K562 (cell line): ENCODE data around the gene BANP. TPM values are rescaled to one million over a fixed set of nuclear protein-coding genes. Genes with fewer than 3 reads are reported as not detected.

Experiments used
- HDAC3 ChIP-seq: fragments of 450-650 bp; IDR thresholded peaks from 2 replicates; pipeline ENCODE4 v1.6.1; 2018; ENCODE audit warnings: borderline replicate concordance, mild to moderate bottlenecking, moderate library complexity; ENCODE audit not compliant: partially characterized antibody
- MAZ ChIP-seq, 2 experiments: fragments of 450-650 bp in 1 of 2; sonication (generic) in 1 of 2; formaldehyde crosslinking; IDR thresholded peaks in 1 of 2; conservative IDR thresholded peaks in 1 of 2; 2 replicates each; pipeline versions ENCODE4 v1.4.0 to v1.5.0; 2020; ENCODE audit warnings: mild to moderate bottlenecking in 1 of 2, missing genetic modification reagents in 1 of 2
- PATZ1 ChIP-seq: fragments of 250-450 bp; sonication (Bioruptor Pico); IDR thresholded peaks from 2 replicates; pipeline ENCODE4 v1.5.0; 2020; ENCODE audit warnings: mild to moderate bottlenecking, borderline replicate concordance
- PBX2 ChIP-seq, 2 experiments: IDR thresholded peaks in 1 of 2; conservative IDR thresholded peaks in 1 of 2; 2 replicates each; pipeline ENCODE4 v1.6.1; 2016; ENCODE audit warnings: low read depth in 2 of 2, mild to moderate bottlenecking in 1 of 2, missing compliant biosample characterization in 1 of 2, missing genetic modification characterization in 1 of 2, moderate library complexity in 1 of 2
- PHF8 ChIP-seq: fragments of 200-600 bp; sonication (generic); IDR thresholded peaks from 2 replicates; pipeline ENCODE4 v1.6.1; 2012; ENCODE audit warnings: mixed run types, mild to moderate bottlenecking, inconsistent platforms, low read length, moderate library complexity, borderline replicate concordance
- ZFP1 ChIP-seq: fragments of 450-650 bp; formaldehyde crosslinking; IDR thresholded peaks from 2 replicates; pipeline ENCODE4 v1.4.0; 2020; ENCODE audit warnings: mild to moderate bottlenecking, mixed read lengths
- ZNF12 ChIP-seq: sonication (generic); formaldehyde crosslinking; IDR thresholded peaks from 2 replicates; pipeline ENCODE4 v1.4.0; 2020; ENCODE audit warnings: mild to moderate bottlenecking, missing genetic modification reagents
- ZNF253 ChIP-seq: fragments of 250-450 bp; sonication (Bioruptor Pico); conservative IDR thresholded peaks from 2 replicates; pipeline ENCODE4 v1.6.1; 2021; ENCODE audit warnings: mild to moderate bottlenecking
- polyA plus RNA-seq, 8 experiments: library from polyadenylated mRNA; depleted of rRNA in 4 of 8; stranded (reverse) in 5 of 8; unstranded in 3 of 8; fragments of >200 nt; fragmentation: Nextera tagmentation in 2 of 8; fragmentation: Illumina TruSeq in 1 of 8; extraction: Ambion mirVana in 2 of 8; extraction: Trizol in 1 of 8; gene quantifications; 2 replicates each; pipeline versions ENCODE4 v1.2.1 to v1.2.3, GENCODE V29; 2011 to 2014; ENCODE audit warnings: inconsistent platforms in 1 of 8, missing spikeins in 1 of 8
- total RNA-seq, 7 experiments: library from RNA; depleted of rRNA in 6 of 7; stranded (reverse); fragments of >200 nt in 6 of 7; fragmentation: Illumina TruSeq in 2 of 7; extraction: Trizol in 2 of 7; gene quantifications; 2 replicates each; pipeline versions ENCODE4 v1.2.1 to v1.2.3, GENCODE V29; 2011 to 2021; ENCODE audit warnings: low replicate concordance in 1 of 7

The BANP gene
- total and polyA plus RNA-seq, 9 of the 15 experiments (the other 6 are each of a cell fraction or from before 2014, with no cell fraction given): 4.6 to 22.1 (median 15.6) TPM

DNA sequence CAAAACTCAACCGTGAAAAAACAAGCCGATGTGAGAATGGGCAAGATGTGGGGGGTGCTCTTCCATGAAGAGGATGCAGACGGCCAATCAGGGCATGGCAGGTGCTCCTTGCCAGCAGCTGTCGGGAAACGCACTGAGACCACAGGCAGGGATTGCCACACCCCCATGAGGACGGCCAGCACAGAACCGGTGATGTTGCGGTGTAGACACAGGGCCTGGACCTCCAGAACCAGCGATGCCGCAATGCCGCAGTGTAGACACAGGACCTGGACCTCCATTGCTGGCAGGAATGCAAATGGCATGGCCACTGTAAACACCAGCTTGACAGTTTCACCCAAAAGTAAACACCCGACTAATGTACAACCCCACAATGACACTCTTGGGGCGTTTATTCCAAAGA lies 164.9 kb downstream of the BANP start (continued):
- TF ChIP-seq PATZ1 (CRISPR knock-in tag): no peak
- no peak for TF ChIP-seq PBX2 (CRISPR knock-in tag; IDR thresholded peaks at IDR 0.05; ENCODE audit: low read depth)
- TF ChIP-seq PBX2 (tag; conservative IDR thresholded peaks at IDR 0.05; ENCODE audit: low read depth): no peak
- no peak for TF ChIP-seq ZNF253
- no peak for TF ChIP-seq ZNF12 (CRISPR knock-in tag)
- no peak for TF ChIP-seq HDAC3
- no peak for TF ChIP-seq MAZ (CRISPR knock-in tag; conservative IDR thresholded peaks at IDR 0.05 in 1 of 2, IDR thresholded peaks at IDR 0.05 in 1 of 2)
- no peak for TF ChIP-seq PHF8
- TF ChIP-seq ZFP1 (CRISPR knock-in tag): no peak
